TTC549 (cell line): ENCODE data around the gene PHOSPHO2.
"Not testable (repeated sequence)": the region's sequence is repeated elsewhere in the genome, so short reads cannot be mapped to it uniquely, and the experiment has no call there.

Experiments
- FAIRE-seq: peaks from 2 replicates; lab custom pipeline; 2012; peaks lifted over from hg19 to GRCh38; lab: Jason Lieb, UNC

PHOSPHO2 gene

DNA sequence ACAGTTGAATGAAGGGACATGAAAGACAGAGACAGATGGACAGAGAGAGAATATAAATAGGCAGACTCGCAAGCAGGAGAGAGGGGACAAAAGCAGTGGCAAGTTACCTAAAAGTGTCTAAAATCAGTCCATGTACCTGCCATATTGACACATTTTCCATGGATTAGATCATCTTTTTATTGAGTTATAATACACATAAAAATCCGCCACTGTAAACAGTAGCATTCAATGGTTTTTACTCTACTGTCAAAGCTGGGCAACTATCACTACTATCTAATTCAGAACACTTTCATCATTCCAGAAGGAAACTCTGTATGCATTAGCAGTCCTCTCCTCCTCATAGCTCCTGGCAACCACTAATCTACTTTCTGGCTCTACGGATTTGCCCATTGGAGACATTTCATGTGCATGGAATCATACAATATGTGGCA is 10.1 kb upstream of the PHOSPHO2 start:
- FAIRE-seq: no peak

DNA sequence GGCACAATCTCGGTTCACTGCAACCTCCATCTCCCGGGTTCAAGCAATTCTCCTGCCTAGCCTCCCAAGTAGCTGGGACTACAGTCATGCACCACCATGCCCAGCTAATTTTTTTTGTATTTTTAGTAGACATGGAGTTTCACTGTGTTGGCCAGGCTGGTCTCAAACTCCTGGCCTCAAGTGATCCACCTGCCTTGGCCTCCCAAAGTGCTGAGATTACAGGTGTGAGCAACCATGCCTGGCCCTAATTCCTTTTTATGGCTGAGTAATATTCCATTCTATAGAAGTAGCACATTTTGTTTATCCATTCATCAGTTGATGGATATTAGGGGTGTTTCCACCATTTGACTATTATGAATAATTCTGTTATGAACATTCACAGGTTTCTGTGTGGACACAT is 9.6 kb upstream of the PHOSPHO2 start:
- not testable (repeated sequence) for FAIRE-seq

DNA sequence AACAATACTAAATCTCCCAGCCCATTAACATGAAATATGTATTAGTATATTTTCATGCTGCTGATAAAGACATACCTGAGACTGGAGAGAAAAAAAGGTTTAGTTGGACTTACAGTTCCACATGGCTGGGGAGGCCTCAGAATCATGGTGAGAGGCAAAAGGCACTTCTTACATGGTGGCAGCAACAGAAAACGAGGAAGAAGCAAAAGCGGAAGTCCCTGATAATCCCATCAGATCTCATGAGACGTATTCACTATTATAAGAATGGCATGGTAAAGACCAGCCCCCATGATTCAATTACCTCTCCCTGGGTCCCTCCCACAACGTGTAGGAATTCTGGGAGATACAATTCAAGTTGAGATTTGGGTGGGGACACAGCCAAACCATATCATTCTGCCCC is 7.4 kb upstream of the PHOSPHO2 start:
- not testable (repeated sequence) for FAIRE-seq

DNA sequence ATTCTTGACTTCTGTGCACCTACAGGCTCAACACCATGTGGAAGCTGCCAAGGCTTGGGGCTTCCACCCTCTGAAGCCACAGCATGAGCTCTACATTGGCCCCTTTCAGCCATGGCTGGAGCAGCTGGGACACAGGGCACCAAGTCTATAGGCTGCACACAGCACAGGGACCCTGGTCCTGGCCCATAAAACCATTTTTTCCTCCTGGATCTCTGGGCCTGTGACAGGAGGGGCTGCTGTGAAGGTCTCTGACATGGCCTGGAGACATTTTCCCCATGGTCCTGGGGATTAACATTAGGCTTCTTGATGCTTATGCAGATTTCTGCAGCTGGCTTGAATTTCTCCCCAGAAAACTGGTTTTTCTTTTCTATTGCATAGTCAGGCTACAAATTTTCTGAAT is 6.3 kb upstream of the PHOSPHO2 start:
- FAIRE-seq: not testable (repeated sequence)

DNA sequence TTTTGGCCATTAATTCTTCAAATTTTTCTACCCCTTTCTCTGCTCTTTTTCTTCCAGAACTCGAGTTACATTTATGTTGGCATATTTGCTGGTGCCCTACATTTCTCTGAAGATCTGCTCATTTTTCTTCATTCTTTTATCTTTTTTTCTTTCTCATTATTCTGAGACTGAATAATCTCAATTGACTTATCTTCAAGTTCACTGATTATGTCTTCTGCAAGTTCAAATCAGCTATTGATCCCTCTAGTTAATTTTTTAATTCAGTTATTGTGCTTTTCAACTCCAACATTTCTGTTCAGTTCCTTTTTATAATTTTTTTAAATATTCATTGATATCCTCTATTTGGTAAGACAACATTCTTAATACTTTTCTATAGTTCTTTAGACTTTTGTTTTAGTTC is 3.3 kb upstream of the PHOSPHO2 start:
- FAIRE-seq: no peak

DNA sequence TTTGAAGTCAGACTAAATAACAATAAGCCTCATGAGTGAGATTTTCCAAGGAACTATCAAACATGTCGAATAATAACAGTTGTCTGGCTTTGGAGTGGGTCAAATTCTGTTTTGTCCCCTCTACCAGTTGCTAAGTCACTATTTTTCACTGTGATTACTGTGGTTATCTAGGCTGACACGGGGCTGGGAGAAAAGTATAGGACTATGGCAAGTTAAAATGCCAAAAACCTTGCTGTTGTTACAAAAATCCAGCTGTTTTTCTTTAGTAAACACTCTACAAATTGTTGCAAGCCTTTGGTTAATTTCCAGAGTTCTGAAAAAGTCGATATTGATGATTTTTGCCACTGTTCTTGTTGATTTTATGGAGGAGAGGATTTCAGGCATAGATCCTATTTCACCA is 1.6 kb upstream of the PHOSPHO2 start:
- no peak for FAIRE-seq

DNA sequence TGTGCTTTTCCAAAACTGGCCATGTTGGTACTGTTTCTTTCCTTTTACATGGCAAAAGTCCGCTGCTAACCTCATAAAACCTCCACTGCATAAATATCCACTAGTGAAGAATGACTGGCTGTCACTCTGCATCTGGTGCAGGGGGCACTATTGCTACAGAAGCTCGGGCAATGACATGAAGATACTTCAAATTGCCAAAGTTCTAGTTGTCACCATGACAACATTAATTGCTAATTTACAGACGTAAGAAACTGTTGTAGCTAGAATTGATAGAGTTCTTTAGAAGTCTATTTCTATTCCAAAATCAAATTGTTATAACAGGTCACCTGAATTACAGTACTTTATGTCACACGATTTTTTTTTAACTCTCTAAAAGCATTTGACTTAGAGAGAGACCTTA is 909 bp upstream of the PHOSPHO2 start:
- no peak for FAIRE-seq

DNA sequence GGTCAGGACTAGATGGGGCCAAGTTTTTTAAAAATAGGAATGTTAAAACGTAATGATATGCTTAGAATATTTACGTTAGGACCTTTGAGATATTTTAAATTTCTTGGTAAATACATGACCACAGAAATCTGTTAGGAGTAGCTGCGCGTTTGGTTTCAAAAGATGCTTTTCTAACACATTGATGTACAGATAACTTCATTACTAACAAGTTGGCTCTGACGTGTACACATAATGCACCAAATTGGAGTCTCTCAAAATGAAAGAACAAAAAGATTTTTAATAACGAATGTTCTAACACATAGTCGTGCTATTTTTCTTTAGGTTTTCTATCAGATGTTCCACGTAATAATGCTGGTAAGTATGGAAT is 608 bp downstream of the PHOSPHO2 start:
- FAIRE-seq: no peak

DNA sequence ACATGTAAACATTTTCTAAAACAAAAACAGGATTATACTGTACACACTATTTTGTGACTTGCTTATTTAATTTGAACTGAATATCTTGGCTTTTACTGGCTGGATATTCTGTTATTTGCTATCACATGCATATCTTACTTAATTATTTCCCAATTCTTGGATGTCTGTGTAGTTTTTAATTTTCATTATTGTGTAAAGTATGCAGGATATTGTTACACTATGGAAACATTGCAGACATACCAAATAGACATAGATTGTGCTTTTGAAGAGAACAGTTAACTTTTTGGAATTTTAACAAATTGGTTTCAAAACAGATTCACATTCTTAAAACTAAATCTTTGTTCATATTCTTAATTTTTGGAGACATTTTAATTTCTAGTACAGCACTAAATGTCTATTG is 2.1 kb downstream of the PHOSPHO2 start:
- no peak for FAIRE-seq

DNA sequence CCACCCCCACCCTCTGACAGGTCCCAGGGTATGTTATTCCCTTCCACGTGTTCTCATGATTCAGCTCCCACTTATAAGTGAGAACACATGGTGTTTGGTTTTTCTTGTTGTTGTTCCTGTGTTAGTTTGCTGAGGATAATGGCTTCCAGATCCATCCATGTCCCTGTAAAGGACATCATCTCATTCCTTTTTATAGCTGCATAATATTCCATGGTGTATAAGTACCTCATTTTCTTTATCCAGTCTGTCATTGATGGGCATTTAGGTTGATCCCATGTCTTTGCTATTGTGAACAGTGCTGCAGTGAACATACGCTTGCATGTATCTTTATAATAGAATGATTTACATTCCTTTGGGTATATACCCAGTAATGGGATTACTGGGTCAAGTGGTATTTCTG is 4.9 kb downstream of the PHOSPHO2 start:
- not testable (repeated sequence) for FAIRE-seq

DNA sequence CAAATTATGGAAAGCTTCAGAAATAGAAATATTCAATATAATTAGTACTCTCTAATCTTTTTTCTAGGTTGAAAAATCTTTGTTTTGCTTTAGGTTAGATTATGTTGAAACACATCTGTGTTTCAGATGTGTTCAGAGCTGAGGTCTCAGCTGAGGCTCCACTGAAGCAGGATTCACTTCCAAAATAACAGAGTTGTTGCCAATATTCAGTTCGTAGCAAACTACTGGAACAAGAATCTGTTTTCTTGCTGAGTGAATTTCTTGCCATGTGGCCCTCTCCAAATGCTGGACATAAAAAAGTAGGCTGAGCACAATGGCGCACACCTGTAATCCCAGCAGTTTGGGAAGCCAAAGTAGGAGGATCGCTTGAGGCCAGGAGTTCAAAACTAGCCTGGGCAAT is 8.7 kb downstream of the PHOSPHO2 start:
- FAIRE-seq: no peak

DNA sequence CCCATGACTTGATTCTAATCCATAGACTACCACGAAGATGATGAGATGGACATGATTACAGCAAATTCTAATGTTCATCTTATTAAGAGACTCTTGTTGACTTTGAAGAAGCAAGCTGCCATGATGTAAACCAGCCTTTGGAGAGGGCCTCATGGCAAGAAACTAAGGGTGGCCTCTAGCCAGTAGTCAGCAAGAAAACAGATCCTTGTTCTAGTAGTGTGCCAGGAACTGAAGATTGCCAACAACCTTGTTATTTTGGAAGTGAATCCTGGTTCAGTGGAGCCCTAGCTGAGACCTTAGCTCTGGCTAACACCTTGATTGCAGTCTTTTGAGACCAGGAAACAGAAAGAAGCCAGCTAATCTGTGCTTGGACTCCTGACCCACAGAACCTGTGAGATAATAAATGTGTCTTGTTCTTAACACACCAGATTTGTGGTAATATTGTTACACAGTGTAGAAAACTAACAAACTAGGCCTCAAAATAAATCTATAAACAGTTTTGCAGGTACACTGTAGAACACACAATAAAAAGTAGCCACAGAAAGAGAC is 10.0 kb downstream of the PHOSPHO2 start:
- no peak for FAIRE-seq

DNA sequence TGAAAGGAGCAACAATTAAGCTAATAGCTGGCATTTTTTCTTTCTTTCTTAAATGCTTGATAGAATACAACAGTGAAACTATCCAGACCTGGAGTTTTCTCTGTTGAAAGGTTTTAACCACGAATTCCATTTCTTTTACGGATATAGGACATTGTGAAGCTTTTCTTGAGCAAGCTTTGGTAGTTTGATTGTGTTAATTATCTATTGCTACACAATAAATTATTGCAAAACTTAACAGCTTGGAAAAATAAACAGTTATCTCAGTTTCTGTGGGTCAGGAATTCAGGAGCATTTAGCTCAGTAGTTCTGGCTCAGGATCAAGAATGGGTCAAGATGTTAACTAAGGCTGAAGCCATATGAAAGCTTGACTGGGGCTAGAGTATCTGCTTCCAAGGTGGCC is 11.7 kb downstream of the PHOSPHO2 start:
- no peak for FAIRE-seq

DNA sequence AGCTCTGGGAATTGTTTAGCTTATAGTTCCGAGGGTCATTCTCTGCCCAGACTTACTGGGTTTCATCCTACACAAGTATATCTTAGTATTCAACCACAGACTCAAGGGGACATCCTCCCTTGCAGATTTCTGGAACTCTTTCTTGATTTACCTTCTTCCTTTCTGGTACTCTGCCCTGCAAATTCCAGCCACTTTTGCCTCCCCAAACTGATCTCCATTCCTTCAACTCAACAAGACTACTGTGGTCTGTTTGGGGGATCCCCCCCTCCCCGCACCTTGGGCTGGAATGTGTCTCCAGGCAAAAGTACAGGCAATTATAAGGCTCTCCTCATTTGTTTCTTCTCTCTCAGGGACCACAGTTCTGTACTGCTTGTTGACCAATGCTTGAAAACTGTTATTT is 13.4 kb downstream of the PHOSPHO2 start:
- FAIRE-seq: no peak

DNA sequence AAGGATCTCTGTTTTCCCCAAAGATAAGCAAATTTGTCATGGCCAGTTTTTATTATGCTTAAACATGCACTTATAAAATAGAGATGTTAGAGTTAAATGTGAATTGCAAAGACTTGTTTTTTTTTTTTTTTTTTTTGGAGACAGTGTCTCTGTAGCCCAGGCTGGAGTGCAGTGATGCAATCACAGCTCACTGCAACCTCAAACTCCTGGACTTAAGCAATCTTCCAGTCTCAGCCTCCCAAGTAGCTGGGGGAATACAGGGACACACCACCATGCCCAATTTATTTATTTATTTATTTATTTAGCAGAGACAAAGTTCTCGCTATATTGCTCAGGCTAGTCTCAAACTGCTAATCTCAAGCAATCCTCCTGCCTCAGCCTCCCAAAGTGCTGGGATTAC is 15.1 kb downstream of the PHOSPHO2 start:
- no peak for FAIRE-seq

DNA sequence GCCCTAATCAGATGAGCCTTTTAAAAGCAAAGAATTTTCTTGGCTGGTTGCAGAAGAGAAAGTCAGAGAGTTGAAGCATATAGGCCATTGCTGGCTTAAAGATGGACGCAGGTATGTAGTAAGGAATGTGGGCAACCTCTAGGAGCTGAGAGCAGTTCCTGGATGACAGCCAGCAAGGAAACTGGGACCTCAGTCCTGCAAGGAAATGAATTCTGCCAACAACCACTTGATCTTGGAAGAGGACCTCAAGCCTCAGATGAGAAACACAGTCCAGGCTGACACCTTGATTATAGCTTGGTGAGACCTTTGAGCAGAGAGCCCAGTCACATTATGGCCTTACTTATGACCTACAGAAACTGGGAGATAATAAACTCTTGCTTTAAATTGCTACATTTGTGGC is 15.7 kb downstream of the PHOSPHO2 start:
- FAIRE-seq: no peak

DNA sequence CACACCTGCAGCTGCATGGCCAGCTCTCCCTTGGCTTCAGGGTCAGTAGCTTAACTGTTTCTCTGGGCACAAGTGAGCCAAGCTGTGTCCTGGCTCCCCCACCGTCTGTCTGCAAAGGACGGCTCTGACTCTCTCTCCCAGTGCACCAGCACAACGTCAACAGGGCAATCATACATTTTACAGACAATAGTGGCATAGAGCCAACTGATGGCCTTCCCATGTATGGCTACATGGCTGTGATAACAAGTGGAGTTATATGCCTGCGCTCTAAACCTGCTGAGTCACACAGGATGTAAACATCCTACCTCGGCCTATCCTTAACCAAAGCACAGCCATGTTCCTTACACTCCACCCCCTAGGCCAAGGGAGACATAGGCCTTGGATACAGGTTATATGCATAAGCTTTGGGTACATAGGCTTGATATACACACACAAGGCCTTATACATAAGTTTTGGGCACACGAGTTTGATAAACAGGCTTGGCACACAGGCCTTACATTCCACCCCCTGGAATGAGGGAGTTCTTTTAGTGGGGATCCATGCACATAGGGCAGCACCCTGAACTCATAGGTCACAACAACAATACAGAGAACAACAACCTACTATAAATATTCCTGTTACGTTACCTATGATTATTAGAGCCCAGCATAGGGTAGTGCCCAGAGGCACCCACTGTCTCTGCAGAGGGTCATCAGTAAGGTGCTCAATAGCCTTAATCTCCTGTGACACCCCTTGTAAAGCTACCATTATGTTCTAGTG is 17.7 kb downstream of the PHOSPHO2 start:
- FAIRE-seq: no peak

DNA sequence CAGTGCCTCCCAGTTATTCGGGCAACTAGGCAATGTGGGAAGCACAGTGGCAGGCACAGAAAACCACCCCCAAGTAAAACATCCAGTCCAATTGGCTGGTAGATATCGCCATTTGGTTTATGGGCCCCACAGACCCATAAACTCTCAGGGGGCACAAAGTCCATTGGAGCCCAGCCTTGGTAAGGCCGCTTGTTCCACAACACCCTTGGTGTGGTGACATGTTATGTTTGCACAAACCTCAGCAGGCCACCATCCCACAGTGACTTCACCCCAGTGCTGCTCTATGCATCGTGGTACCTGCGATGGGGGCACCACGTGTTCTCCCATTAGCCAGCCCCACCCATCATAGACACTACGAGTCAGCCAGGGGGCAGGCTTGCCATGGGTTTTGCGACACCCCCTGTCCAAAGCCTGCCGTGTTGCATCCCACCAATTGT is 18.5 kb downstream of the PHOSPHO2 start:
- FAIRE-seq: no peak

DNA sequence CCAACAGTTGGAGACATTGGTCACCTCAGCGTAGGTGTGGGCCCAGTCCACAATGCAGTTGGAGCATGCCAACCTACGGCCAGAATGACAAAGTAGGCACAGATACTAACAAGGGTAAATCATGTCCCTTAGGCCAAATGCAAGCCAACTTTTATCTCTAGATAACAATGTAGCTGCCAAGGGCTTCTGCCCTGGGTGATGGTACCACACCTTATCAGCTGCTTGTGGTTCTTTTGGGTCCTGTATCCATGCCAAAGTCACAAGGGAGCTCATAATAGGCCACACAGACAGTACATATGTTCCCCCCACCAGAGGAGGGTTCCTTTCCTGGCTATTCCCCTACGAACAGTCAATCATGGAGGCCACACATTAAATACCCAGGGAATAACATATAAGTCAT is 19.1 kb downstream of the PHOSPHO2 start:
- no peak for FAIRE-seq

DNA sequence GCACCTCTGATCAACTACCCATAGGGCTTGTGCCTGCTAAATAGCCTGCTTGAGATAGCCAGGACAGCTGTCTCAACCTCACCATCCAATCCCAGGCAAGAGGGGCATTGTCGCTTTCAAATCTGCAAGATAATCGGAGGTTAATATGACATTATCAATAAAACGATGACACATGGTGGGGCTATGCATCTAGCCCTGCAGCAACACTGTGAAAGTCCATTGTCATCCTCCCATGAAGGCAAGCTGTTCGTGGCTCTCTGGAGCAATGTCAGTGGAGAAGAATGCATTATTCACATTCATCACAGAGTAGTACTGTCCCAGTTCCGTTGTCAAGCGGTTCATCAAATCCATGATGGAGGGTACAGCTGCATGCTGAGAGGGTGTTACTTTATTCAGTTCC is 20.4 kb downstream of the PHOSPHO2 start:
- no peak for FAIRE-seq

DNA sequence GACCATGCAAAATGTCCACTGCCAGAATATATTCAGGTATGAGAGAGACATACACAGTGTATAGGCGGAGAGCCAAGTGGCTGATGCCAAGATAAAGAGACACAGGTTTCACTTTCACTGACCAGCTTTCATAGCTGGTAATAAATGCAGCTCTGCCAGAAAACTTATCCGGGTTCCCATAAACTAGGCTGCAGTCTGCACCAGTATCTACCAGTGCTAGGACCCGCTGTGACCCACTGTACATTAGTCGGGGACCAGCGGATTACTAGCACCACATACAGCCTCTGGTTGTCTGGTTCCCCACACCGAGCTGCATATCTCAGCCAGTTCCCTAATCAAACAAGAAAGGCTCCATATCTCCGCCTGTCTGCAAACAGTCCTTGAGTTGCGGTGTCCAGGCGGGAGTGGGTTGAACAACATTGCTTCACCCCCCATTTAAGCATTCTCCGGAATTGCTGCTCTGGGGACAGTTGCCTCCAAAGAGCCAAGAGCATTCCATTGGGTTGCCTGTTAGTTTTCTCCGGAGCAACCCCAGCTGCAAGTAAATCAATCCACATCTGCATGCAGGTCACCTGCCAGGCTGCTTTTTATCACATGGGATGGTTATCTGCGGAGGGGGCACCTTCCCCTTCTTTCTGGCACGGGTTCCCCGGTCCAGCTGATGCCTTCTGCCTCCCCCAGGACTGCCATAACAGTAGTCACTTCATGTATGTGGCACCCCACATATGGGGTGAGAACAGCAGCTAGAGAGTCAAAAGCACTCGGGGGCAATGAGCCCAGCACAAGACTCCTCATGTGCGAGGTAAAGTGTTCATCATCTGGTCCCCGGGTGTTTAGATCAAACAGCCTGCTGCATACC is 21.3 kb downstream of the PHOSPHO2 start:
- no peak for FAIRE-seq

DNA sequence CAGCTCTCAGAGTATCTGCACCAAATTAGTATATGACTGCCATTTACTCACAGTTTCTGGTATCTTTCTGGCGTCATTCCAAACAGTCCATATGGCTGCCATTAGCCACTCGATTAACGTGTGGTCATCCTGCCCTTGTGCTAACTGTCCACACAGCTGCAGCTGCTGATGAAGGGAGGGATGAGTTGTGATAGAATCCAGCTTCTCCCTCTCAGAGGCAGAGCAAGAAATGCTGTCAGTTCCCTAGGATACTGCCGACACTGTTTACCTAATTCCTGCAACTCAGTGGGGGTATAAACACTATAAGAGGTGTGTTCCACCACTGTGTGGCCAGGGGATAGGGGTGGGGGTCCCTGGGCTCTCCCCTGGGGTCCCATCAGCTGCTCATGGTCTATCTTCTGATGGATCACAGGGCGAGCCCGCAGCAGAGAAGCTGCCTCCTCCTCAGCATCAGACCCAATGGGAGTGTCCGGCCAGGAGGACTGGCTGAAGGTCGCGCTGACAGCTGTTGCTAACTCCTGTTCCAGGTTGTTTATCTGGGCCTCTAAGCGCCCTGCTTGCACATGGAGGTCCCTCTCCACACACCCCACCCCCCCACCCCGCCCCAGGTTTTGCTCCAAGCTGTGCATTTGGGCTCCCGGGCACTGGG is 22.1 kb downstream of the PHOSPHO2 start:
- no peak for FAIRE-seq
